H1 (cell line): ENCODE results near the gene DDOST. TPM values are rescaled to one million over a fixed set of nuclear protein-coding genes. Genes with fewer than 3 reads are reported as not detected.

ENCODE experiments used
- CTCF ChIA-PET: fragments of 300-600 bp; sonication (Branson Sonifier 250); formaldehyde crosslinking; loops from one replicate; lab custom pipeline; 2021; ENCODE audit not compliant: partially characterized antibody; lab: Charles Lee
- POLR2A ChIA-PET: fragments of 300-600 bp; sonication (Branson Sonifier 250); formaldehyde crosslinking; loops from one replicate; lab custom pipeline; 2021; ENCODE audit warnings: inconsistent platforms; ENCODE audit not compliant: partially characterized antibody; lab: Charles Lee
- DNase-seq, 2 experiments: peaks; one replicate each; pipeline versions ENCODE4 v3.0.0 to v3.0.0-alpha.2; 2010 to 2022; ENCODE audit warnings: low spot score in 2 of 2, low read depth in 1 of 2, mixed read lengths in 1 of 2
- FAIRE-seq: peaks from 2 replicates; lab custom pipeline; 2011; peaks lifted over from hg19 to GRCh38; lab: Jason Lieb, UNC
- H2AFZ ChIP-seq: 2 replicates; pipeline ENCODE4 v1.8.1; 2012; ENCODE audit warnings: low read length, inconsistent platforms
- H2AK5ac ChIP-seq: 2 replicates; pipeline ENCODE4 v1.6.1; 2013; ENCODE audit warnings: low read depth, low read length
- H2BK120ac ChIP-seq: replicated peaks from 2 replicates; pipeline ENCODE3; 2013; ENCODE audit warnings: low read depth, low read length, inconsistent platforms
- H2BK12ac ChIP-seq: 2 replicates; pipeline ENCODE4 v1.6.1; 2013; ENCODE audit warnings: low read depth, low read length
- H2BK15ac ChIP-seq: 2 replicates; pipeline ENCODE4 v1.6.1; 2013; ENCODE audit warnings: low read length
- H2BK20ac ChIP-seq: 2 replicates; pipeline ENCODE4 v1.6.1; 2013; ENCODE audit warnings: low read length
- H2BK5ac ChIP-seq: 2 replicates; pipeline ENCODE4 v1.6.1; 2013; ENCODE audit warnings: low read depth, low read length
- H3K14ac ChIP-seq: 2 replicates; pipeline ENCODE4 v1.6.1; 2013; ENCODE audit warnings: inconsistent platforms; ENCODE audit not compliant: insufficient read length
- H3K18ac ChIP-seq: 2 replicates; pipeline ENCODE4 v1.6.1; 2013; ENCODE audit warnings: low read length; ENCODE audit errors: extremely low read depth
- H3K23ac ChIP-seq: 2 replicates; pipeline ENCODE4 v1.6.1; 2013; ENCODE audit warnings: inconsistent platforms; ENCODE audit not compliant: insufficient read length
- H3K23me2 ChIP-seq: 2 replicates; pipeline ENCODE4 v1.6.1; 2013; ENCODE audit warnings: low read depth, low read length
- H3K27ac ChIP-seq: 2 replicates; pipeline ENCODE4 v1.6.1; 2011; ENCODE audit warnings: low read depth, low read length, inconsistent platforms
- H3K27me3 ChIP-seq, 4 experiments: replicated peaks in 1 of 4; 1 replicate in 1 of 4; 2 replicates in 3 of 4; pipeline versions ENCODE4 v1.6.1 to v1.8.1; 2011 to 2013; ENCODE audit warnings: low read length in 3 of 4, mild to moderate bottlenecking in 3 of 4, inconsistent platforms in 2 of 4, mixed read lengths in 2 of 4, moderate library complexity in 1 of 4; ENCODE audit not compliant: control insufficient read depth in 3 of 4, insufficient read depth in 3 of 4; ENCODE audit errors: extremely low read depth in 1 of 4
- H3K36me3 ChIP-seq, 4 experiments: 2 replicates each; pipeline versions ENCODE4 v1.6.1 to v1.8.1; 2011 to 2013; ENCODE audit warnings: mild to moderate bottlenecking in 4 of 4, low read length in 3 of 4, moderate library complexity in 2 of 4, control low read depth in 1 of 4, inconsistent platforms in 1 of 4; ENCODE audit not compliant: insufficient read depth in 4 of 4, control insufficient read depth in 2 of 4
- H3K4ac ChIP-seq: replicated peaks from 2 replicates; pipeline ENCODE3; 2013; ENCODE audit warnings: low read length, low read depth, mixed read lengths, inconsistent platforms; ENCODE audit not compliant: insufficient read length
- H3K4me1 ChIP-seq, 4 experiments: replicated peaks in 1 of 4; 1 replicate in 1 of 4; 2 replicates in 3 of 4; pipeline versions ENCODE4 v1.6.1 to v1.8.1; 2011 to 2013; ENCODE audit warnings: low read length in 3 of 4, inconsistent platforms in 2 of 4, mixed read lengths in 1 of 4; ENCODE audit not compliant: insufficient read depth in 4 of 4, control insufficient read depth in 3 of 4
- H3K4me2 ChIP-seq, 2 experiments: 2 replicates each; pipeline versions ENCODE4 v1.6.1 to v1.8.1; 2011 to 2013; ENCODE audit warnings: low read depth in 2 of 2, low read length in 2 of 2, control low read depth in 1 of 2, inconsistent platforms in 1 of 2, mild to moderate bottlenecking in 1 of 2; ENCODE audit not compliant: insufficient read depth in 1 of 2
- H3K4me3 ChIP-seq, 4 experiments: fragments of 200-600, 300-600 bp in 1 of 4; sonication (generic), shearing (Covaris generic), sonication (Bioruptor Twin) in 1 of 4; 2 replicates each; pipeline versions ENCODE4 v1.5.1 to v1.8.1; 2011 to 2016; ENCODE audit warnings: low read length in 4 of 4, low read depth in 3 of 4, control low read depth in 2 of 4, inconsistent platforms in 2 of 4, mild to moderate bottlenecking in 2 of 4, mixed read lengths in 1 of 4, moderate library complexity in 1 of 4; ENCODE audit not compliant: insufficient read depth in 2 of 4; ENCODE audit errors: extremely low read depth in 1 of 4
- H3K56ac ChIP-seq: replicated peaks from 2 replicates; pipeline ENCODE3; 2013; ENCODE audit warnings: low read depth, mild to moderate bottlenecking, mixed read lengths, low read length, inconsistent platforms; ENCODE audit not compliant: insufficient read length
- H3K79me1 ChIP-seq: 2 replicates; pipeline ENCODE4 v1.6.1; 2013; ENCODE audit warnings: low read depth, low read length, control low read depth
- H3K79me2 ChIP-seq, 2 experiments: 2 replicates each; pipeline versions ENCODE4 v1.6.1 to v1.8.1; 2012 to 2013; ENCODE audit warnings: low read length in 2 of 2, mild to moderate bottlenecking in 2 of 2, inconsistent platforms in 1 of 2; ENCODE audit not compliant: insufficient read depth in 2 of 2, control insufficient read depth in 1 of 2
- H3K9ac ChIP-seq, 4 experiments: replicated peaks in 1 of 4; 1 replicate in 1 of 4; 2 replicates in 3 of 4; pipeline versions ENCODE4 v1.6.1 to v1.8.1; 2011 to 2013; ENCODE audit warnings: low read depth in 3 of 4, low read length in 3 of 4, control low read depth in 2 of 4, mild to moderate bottlenecking in 2 of 4, moderate library complexity in 2 of 4, inconsistent platforms in 1 of 4; ENCODE audit errors: extremely low read depth in 1 of 4
- H3K9me3 ChIP-seq, 2 experiments: 2 replicates each; pipeline versions ENCODE4 v1.6.1 to v1.8.1; 2012 to 2013; ENCODE audit warnings: mild to moderate bottlenecking in 2 of 2, moderate library complexity in 2 of 2, control low read depth in 1 of 2, inconsistent platforms in 1 of 2, low read depth in 1 of 2, low read length in 1 of 2, mixed read lengths in 1 of 2; ENCODE audit not compliant: insufficient read depth in 2 of 2
- H4K20me1 ChIP-seq, 2 experiments: replicated peaks in 1 of 2; 2 replicates each; pipeline versions ENCODE3 to v1.8.1; 2011 to 2013; ENCODE audit warnings: inconsistent platforms in 2 of 2, low read length in 2 of 2, mild to moderate bottlenecking in 1 of 2; ENCODE audit not compliant: insufficient read depth in 2 of 2, control insufficient read depth in 1 of 2
- H4K5ac ChIP-seq: 2 replicates; pipeline ENCODE4 v1.6.1; 2013; ENCODE audit warnings: low read length, low read depth, mixed read lengths, inconsistent platforms; ENCODE audit not compliant: insufficient read length
- H4K8ac ChIP-seq: 2 replicates; pipeline ENCODE4 v1.8.0; 2013; ENCODE audit warnings: mild to moderate bottlenecking, moderate library complexity, low read length, inconsistent platforms; ENCODE audit not compliant: insufficient read depth; ENCODE audit errors: extremely low read depth
- H4K91ac ChIP-seq: replicated peaks from 2 replicates; pipeline ENCODE3; 2013; ENCODE audit warnings: low read length, mixed read lengths, inconsistent platforms; ENCODE audit not compliant: insufficient read length
- ASH2L ChIP-seq: fragments of 200-600, 300-600 bp; sonication (generic); IDR thresholded peaks from one replicate; pipeline ENCODE4 v1.7.1; 2017; ENCODE audit warnings: low read length
- CBX8 ChIP-seq: fragments of 300-800, 300-1000 bp; sonication (generic); IDR thresholded peaks from 2 replicates; pipeline ENCODE4 v1.7.1; 2016; ENCODE audit warnings: low read depth, low read length, borderline replicate concordance
- CHD1 ChIP-seq: IDR thresholded peaks from 2 replicates; pipeline ENCODE4 v1.6.1; 2012; ENCODE audit warnings: low read depth, low read length, improper control_type of control experiment
- CREB1 ChIP-seq: IDR thresholded peaks from 2 replicates; pipeline ENCODE4 v1.6.1; 2012; ENCODE audit warnings: inconsistent platforms
- EZH2 ChIP-seq: fragments of 200-600 bp; sonication (generic); IDR thresholded peaks from 2 replicates; pipeline ENCODE4 v1.7.1; 2012; ENCODE audit warnings: low read depth, mild to moderate bottlenecking, moderate library complexity, low read length, inconsistent platforms; ENCODE audit not compliant: severe bottlenecking
- HDAC6 ChIP-seq: IDR thresholded peaks from one replicate; pipeline ENCODE4 v1.7.1; 2012; ENCODE audit warnings: low read depth, mild to moderate bottlenecking, inconsistent platforms, low read length, moderate library complexity
- KDM4A ChIP-seq: IDR thresholded peaks from one replicate; pipeline ENCODE4 v1.7.1; 2012; ENCODE audit warnings: low read depth, mild to moderate bottlenecking, moderate library complexity, low read length, inconsistent platforms; ENCODE audit not compliant: severe bottlenecking
- NANOG ChIP-seq: IDR thresholded peaks from 2 replicates; pipeline ENCODE4 v1.6.1; 2011; ENCODE audit warnings: low read length, low read depth, mild to moderate bottlenecking, inconsistent platforms; ENCODE audit not compliant: insufficient read depth, poor library complexity, severe bottlenecking
- PHF8 ChIP-seq: fragments of 200-600 bp; sonication (generic); conservative IDR thresholded peaks from 2 replicates; pipeline ENCODE4 v1.7.1; 2012; ENCODE audit warnings: low read depth, mild to moderate bottlenecking, inconsistent platforms, low read length, moderate library complexity
- POU5F1 ChIP-seq: IDR thresholded peaks from 2 replicates; pipeline ENCODE4 v1.6.1; 2011; ENCODE audit warnings: low read depth, mild to moderate bottlenecking, low read length, moderate library complexity
- TBP ChIP-seq: IDR thresholded peaks from 2 replicates; pipeline ENCODE4 v1.6.1; 2011; ENCODE audit warnings: low read depth, low read length, improper control_type of control experiment
- TCF12 ChIP-seq: IDR thresholded peaks from 2 replicates; pipeline ENCODE4 v1.6.1; 2011; ENCODE audit warnings: low read depth, mild to moderate bottlenecking, low read length
- YY1 ChIP-seq: IDR thresholded peaks from 2 replicates; pipeline ENCODE4 v1.6.1; 2011; ENCODE audit warnings: low read depth, mild to moderate bottlenecking, low read length
- WGBS, 2 experiments: shearing (Covaris generic) in 1 of 2; methylation state at CpG; one replicate each; pipeline versions ENCODE4 v1.1.6 to v1.1.7; 2013 to 2015; ENCODE audit warnings: low lambda C conversion rate in 2 of 2, mixed read lengths in 2 of 2, inconsistent platforms in 1 of 2, low coverage in 1 of 2, missing lambda C conversion rate in 1 of 2; ENCODE audit not compliant: insufficient replicate concordance in 2 of 2, insufficient coverage in 1 of 2, insufficient read length in 1 of 2; ENCODE audit errors: extremely low coverage in 1 of 2, missing lambda C conversion rate in 1 of 2; 5-methylcytosine and 5-hydroxymethylcytosine counted together
- polyA plus RNA-seq, 7 experiments: library from polyadenylated mRNA; depleted of rRNA in 3 of 7; stranded (reverse) in 5 of 7; unstranded in 2 of 7; fragments of >200 nt in 5 of 7; fragments of 200-250 nt in 2 of 7; gene quantifications; 1 replicate in 5 of 7; 2 replicates in 1 of 7; 4 replicates in 1 of 7; pipeline versions ENCODE4 v1.2.1 to v1.2.3, GENCODE V29; 2011 to 2013; ENCODE audit warnings: missing spikeins in 2 of 7, mixed read lengths in 2 of 7
- total RNA-seq: library from RNA; stranded (reverse); fragmentation: NEBNext Ultra II Directional; extraction: Animal tissue kit (Norgen Biotek cat#: 25700); gene quantifications from 2 replicates; pipeline ENCODE4 v1.2.1, GENCODE V29; 2021
- TF ChIP-seq, protein P1 (sequence below): IDR thresholded peaks from 2 replicates; pipeline ENCODE4 v1.6.1; 2011; ENCODE audit warnings: low read depth, mild to moderate bottlenecking, low read length; ENCODE audit not compliant: insufficient read depth

DDOST gene
- total and polyA plus RNA-seq, 2 of the 8 experiments (the other 6 are each of a cell fraction or from before 2014, with no cell fraction given) = 253 to 336 TPM

GRCh38 chr1:20672265-20672632 lies 11.1 kb upstream of the DDOST start:
- DNase-seq = no peak
- WGBS, 2 experiments = 86% methylated on average over 4 of the region's 4 CpGs; no CpG with 5 or more reads in 1 of the 2 experiments
- no peak overlapping the region for H2BK5ac ChIP-seq
- no peak overlapping the region for H3K4me2 ChIP-seq
- H3K27ac ChIP-seq = no peak overlapping the region
- H3K23ac ChIP-seq = no peak overlapping the region
- no peak overlapping the region for H2BK20ac ChIP-seq
- no peak overlapping the region for H3K9ac ChIP-seq
- no peaks in the 10 kb centered on the region for H3K27me3 ChIP-seq
- H3K4me3 ChIP-seq = no peak overlapping the region
- TF ChIP-seq CBX8 = no peak
- TF ChIP-seq TCF12 = no peak
- no peak for TF ChIP-seq ASH2L
- TF ChIP-seq TBP = no peak
- TF ChIP-seq YY1 = no peak
- no peak for TF ChIP-seq NANOG
- TF ChIP-seq, protein P1, sequence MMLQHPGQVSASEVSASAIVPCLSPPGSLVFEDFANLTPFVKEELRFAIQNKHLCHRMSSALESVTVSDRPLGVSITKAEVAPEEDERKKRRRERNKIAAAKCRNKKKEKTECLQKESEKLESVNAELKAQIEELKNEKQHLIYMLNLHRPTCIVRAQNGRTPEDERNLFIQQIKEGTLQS = no peak
- TF ChIP-seq KDM4A = no peak
- TF ChIP-seq PHF8 = no peak
- TF ChIP-seq CREB1 = no peak
- no peak for TF ChIP-seq EZH2
- TF ChIP-seq CHD1 = no peak
- no peak for TF ChIP-seq HDAC6
- TF ChIP-seq POU5F1 = no peak
- no peak overlapping the region for H2AFZ ChIP-seq
- no peaks in the 10 kb centered on the region for H3K79me1 ChIP-seq
- no peak overlapping the region for H2BK15ac ChIP-seq
- no peak overlapping the region for H3K18ac ChIP-seq
- no peak overlapping the region for H4K91ac ChIP-seq
- no peak overlapping the region for H4K8ac ChIP-seq
- no peaks in the 10 kb centered on the region for H3K4me1 ChIP-seq
- ChIA-PET CTCF (no interaction called here), POLR2A (no interaction called here)
- H3K36me3 ChIP-seq = peaks cover 0 to 8% (median 3%) of the 10 kb centered on the region in 4 experiments; a peak in 2 of 8 replicates
- no peaks in the 10 kb centered on the region for H3K23me2 ChIP-seq
- FAIRE-seq = no peak
- no peak overlapping the region for H2BK120ac ChIP-seq
- no peak overlapping the region for H3K4ac ChIP-seq
- no peaks in the 10 kb centered on the region for H4K20me1 ChIP-seq
- H2AK5ac ChIP-seq = no peak overlapping the region
- H3K14ac ChIP-seq = no peak overlapping the region
- no peaks in the 10 kb centered on the region for H3K79me2 ChIP-seq
- H2BK12ac ChIP-seq = no peak overlapping the region
- H3K9me3 ChIP-seq = no peaks in the 10 kb centered on the region
- H3K56ac ChIP-seq = no peak overlapping the region
- no peak overlapping the region for H4K5ac ChIP-seq
